Loucy (cell line): ENCODE data around the gene WSB2.

Source experiments
- EZH2phosphoT487 ChIP-seq: fragments of 200-600 bp; IDR thresholded peaks from 2 replicates; pipeline ENCODE4 v1.6.1; 2018; ENCODE audit warnings: antibody characterized with exemption, mild to moderate bottlenecking, moderate library complexity, borderline replicate concordance
- TF ChIP-seq, protein P1 (sequence below): fragments of 200-600 bp; sonication (generic); conservative IDR thresholded peaks from 2 replicates; pipeline ENCODE4 v1.5.1; 2014; ENCODE audit warnings: mild to moderate bottlenecking, antibody characterized with exemption, low read length

DNA sequence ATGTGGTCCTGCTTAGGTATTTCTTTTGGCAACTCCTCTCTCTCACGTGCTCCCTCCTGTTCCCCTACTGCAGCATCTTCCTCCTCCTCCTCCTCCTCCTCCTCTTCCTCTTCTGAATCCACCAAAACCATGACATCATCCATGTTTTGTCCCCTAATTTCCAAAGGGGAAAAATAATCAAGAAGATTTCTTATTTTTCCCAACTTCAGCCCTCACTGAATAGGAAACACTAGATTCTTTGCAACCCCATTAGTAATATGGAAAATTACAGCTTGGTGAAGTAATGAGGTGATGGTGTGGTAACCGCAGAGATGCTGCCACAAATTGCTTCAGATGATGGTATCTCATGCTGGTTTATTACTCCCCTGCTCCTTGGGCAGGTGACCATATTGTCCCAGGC lies 7.5 kb upstream of the WSB2 start:
- TF ChIP-seq, protein P1, sequence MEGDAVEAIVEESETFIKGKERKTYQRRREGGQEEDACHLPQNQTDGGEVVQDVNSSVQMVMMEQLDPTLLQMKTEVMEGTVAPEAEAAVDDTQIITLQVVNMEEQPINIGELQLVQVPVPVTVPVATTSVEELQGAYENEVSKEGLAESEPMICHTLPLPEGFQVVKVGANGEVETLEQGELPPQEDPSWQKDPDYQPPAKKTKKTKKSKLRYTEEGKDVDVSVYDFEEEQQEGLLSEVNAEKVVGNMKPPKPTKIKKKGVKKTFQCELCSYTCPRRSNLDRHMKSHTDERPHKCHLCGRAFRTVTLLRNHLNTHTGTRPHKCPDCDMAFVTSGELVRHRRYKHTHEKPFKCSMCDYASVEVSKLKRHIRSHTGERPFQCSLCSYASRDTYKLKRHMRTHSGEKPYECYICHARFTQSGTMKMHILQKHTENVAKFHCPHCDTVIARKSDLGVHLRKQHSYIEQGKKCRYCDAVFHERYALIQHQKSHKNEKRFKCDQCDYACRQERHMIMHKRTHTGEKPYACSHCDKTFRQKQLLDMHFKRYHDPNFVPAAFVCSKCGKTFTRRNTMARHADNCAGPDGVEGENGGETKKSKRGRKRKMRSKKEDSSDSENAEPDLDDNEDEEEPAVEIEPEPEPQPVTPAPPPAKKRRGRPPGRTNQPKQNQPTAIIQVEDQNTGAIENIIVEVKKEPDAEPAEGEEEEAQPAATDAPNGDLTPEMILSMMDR, result no peak
- no peak for TF ChIP-seq EZH2phosphoT487
